GM18520 (cell line): ENCODE results near the gene ANKRD6.
"Not testable (repeated sequence)": the region's sequence is repeated elsewhere in the genome, so short reads cannot be mapped to it uniquely, and the experiment has no call there.

Source experiments
- ATAC-seq: cut with Tn5 transposase; IDR thresholded peaks from one replicate; pipeline ENCODE4 v1.9.1; 2021; ENCODE audit not compliant: unreplicated experiment

ANKRD6 gene

DNA sequence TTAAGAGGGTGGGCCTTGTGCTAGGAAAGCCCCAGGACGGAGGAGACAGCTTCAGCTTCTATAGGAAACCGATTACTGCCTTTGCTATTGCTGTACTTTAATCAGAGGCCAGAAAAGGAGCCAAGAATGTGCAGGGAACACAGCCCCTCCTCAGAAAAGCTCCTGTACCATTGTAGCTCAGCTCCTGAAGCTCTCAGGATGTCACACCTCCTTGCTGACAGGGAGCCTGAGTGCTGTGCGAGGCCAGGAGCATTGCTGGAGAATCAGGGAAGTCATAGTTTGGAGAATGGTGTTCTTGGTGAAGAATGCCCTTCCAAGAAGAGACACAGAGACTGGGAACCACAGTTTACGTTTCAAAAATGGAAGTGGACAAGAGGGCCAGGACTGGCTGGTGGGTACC lies 158.8 kb downstream of the ANKRD6 start:
- no peak for ATAC-seq

DNA sequence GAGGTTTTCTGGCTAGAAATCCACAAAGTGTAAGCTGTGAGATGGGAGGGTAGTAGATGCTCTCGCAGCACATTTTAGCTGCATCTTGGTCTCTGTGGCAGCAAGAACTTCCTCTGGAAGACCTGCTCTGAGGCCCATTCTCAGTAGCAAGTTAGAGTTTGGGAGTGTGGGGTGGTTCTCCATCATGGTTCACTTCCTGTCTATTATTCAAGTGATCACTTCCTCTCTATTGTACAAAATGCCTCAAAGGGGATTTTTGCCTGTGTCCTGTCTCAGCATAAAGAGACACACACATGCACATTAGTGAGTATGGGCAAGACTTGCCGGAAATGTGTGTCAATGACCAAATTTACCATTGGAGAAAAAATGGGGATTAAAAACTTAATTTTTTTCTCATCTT lies 163.1 kb downstream of the ANKRD6 start:
- ATAC-seq: peak; percentile 93

DNA sequence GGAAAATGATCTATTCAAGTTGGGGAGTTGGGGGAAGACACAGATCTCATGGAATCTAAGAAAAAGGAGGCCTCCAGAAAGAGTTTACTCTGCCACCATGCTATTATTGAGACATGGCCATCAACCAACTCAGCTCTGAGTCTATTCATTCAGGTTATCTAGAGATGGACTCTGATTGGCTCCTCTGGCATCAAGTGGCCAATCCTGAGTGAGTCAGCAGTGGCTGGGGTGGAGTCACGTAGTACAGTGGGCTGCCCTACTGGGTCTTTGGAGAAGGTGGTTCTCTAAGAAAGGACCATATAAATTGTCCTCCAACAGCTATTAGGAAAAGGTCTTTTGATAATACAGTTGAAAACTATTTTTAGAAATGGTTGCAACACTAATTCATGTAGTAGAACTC lies 163.5 kb downstream of the ANKRD6 start:
- no peak for ATAC-seq

DNA sequence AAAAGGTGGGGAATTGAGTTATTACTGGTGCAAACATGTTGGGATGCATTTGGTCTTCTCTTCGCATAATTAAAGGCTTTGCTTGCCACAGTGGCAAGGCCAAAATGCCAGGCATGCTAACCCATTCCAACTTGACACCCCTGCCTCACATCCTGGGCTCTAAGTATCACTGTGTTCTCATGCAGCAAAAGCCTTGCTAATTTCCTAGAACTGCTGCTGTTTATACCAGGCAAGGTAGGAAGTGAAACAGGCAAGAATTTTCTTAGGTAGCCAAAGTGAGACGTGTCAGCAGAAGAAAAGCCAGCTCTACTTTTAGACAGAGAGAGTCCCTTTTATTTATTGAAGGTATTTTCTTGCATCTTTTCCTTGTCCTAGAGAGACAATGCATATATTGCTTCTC lies 164.4 kb downstream of the ANKRD6 start:
- ATAC-seq: no peak

DNA sequence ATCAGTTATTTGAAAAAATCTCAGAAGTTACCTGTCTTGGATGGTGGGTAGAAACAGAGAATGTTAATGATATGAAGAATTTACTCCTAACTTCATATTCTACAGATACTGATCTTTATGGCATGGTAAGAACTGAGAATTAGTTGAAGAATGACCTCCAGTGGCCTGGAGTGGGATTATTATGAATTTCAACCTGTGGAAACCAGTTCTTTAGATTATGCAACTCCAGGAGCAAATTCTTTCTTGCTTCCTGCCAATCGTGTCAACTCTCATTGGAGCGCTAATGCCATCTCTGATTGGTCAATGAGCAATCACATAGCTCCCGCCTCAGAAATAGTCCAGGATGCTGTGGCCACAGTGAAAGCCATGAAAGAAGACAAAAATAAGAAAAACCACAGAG lies 165.0 kb downstream of the ANKRD6 start:
- no peak for ATAC-seq

DNA sequence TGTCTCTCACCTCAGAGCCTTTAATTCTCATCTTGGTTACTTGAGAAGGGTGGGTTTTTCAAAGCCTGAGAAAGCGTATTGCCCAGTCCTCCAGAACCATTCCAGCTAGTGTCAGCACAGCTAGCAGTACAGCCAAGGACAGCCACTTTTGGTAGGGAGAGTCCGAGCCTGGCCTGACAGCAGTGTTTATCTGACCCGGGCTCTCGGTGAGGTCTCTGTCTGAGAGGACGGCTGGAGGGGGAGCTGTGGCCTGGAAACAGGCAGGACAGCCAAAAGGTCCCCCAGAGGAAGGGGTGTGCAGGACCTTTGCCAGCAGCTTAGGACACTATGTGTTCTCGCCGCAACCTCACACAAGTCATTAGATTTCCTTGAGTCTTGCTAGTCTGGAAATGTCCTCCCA lies 166.8 kb downstream of the ANKRD6 start:
- ATAC-seq: no peak

DNA sequence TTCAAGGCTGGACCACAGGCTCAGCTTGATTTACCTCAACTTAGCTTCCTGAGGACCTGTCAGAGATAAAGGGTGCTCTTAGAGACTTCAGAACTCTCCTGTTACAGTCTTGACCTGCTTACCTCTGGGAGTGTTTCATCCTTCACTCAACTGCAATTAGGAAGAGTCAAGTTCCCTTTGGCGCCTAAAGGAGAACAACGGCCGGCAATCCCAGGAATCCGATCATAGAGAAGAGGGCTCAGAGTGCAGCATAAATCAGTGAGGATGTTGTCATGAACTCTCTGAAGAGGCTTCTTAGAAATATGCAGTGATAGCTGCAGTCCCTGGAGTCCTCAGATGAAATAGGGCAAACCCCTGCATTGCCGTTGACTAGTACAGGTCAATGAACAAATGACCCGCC lies 169.2 kb downstream of the ANKRD6 start:
- no peak for ATAC-seq

DNA sequence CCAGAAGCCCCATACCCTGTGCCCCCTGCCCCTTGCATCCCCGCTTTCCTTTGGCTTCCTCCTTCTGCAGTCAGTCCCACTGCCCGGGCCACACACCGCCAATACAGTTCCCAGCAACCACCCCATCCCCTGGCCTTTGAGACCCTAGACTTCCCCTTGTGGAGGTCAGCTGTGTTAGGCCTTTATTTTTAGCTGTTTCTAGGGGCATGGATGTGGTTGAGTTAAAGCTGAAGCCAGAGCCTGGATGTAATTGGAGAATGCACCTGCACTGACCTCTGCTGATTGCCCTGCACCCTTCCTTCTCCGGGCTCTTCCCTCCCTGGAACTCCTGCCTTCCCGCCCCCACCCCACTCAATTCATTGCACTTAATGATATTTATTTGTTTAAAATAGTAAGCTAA lies 171.7 kb downstream of the ANKRD6 start:
- ATAC-seq: no peak

DNA sequence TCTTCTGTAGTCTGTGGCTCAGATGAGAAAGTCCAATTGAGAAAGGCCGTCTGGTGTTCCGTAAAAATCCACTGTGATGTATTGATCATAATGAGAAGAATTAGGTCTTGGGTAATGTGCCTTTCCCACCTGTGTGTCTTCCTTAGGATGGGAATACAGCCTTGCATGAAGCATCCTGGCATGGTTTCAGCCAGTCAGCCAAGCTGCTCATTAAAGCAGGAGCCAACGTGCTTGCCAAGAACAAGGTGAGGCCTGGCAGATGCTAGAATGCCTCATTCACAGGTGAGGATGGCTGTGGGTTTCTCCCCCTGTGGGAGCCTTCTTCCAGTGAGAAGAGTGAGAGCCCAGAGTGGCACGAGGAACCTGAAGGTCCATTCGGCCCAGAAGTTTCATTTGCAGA lies 172.9 kb downstream of the ANKRD6 start:
- no peak for ATAC-seq

DNA sequence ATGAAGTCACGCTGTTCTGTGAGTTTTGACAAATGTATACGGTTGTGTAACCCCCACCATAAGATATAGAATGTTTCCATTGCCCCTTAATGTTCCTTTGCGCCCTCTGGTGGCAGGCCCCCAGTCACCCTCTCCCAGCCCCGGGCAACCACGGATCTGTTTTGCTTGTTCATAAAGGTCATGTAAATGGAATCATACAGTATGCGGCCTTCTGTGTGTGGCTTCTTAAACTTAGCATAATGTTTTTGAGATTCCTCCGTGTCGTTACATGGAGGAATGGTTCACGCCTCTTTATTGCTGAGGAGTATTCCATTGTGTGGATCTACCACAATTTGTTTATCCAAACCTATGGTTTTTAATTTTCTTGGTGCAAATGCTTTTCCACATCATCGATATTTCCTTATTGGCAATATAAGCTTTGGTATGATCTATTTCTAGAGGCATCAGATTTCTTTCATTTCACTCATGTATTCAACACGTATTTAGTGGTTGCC lies 177.2 kb downstream of the ANKRD6 start:
- no peak for ATAC-seq

DNA sequence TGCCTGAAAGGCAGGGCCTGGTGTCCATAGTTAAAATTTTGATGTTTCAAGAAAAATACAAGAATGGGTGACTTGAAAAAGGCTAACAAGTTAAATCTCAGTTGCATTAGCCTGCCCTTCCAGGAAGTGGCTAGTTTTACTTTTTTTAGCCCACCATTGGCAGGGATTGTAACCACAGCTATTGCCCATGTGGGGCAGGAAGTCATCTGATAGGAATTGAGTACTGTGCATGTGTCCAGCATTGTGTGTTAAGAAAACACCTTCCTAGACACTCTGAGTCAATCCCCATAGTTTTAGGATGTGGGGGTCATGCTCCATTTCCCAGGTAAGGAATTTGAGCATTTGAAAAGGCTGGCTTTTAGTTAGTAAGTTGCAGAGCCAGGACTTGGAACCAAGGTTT lies 178.7 kb downstream of the ANKRD6 start:
- ATAC-seq: no peak

DNA sequence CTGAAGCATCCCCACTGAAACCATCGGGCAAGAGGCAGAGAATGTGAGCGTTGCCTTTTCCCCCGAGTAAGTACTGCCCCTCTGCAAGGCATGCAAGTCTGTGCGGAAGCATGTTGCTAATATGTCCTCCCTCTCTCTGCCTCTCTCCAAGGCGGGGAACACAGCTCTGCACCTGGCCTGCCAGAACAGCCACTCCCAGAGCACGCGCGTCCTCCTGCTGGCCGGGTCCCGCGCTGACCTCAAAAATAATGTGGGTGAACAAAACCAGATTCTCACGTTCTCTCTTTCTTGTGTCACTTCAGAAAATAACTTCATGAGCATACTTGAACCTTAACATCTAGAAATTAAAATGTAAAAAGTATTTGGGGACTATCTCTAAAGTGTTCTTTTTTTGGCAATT lies 179.2 kb downstream of the ANKRD6 start:
- no peak for ATAC-seq

DNA sequence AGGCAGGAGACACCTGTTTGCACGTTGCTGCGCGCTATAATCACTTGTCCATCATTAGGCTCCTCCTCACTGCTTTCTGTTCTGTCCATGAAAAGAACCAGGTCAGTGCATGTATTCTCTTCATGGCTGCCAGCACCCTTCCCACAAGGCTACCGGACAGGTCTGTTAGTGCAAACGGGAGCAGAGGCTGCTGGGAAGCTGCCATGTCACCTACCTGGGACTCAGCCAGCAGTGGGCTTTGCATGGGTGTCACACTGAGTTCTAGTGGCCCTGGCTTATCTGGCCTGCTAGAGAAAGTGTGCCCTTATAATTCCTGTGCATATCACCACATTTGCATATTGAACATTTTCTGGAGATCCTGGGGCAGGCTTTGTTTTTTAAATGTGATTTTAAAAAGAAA lies 180.8 kb downstream of the ANKRD6 start:
- ATAC-seq: no peak

DNA sequence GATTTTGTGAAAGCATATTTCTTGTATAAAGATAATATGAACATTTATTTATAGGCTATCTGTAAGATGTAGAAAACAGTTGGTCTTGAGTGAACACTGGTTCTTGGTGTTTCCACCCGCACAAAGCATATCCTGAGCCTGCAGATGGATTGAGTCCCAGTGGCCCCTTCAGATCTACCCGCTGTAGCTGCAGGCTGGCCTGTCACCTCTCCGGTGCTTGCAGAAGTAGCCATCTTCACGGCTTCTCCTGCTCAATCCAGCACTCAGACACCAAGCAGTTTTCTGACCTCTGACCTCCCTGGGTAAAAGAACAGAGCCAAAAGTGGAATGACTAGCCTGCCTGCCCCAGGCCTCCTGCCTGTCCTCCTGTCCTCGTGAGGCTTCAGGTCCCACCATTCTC lies 182.9 kb downstream of the ANKRD6 start:
- ATAC-seq: no peak

DNA sequence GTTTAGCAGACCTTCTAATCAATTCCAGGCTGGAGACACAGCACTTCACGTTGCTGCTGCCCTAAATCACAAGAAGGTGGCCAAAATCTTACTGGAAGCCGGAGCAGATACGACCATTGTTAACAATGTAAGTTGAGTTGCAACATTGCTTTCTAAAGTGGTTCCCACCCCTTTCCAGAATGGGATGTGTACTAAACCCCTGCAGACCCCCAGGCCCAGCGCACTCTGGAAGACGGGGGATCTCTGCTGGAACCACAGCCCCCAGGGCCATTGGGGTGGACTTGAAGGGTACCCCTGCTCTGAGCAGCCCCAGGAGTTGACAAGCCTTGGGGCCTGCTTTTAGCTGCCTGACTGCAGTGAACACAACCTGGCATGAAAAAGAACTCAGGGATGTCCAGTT lies 183.6 kb downstream of the ANKRD6 start:
- ATAC-seq: no peak

DNA sequence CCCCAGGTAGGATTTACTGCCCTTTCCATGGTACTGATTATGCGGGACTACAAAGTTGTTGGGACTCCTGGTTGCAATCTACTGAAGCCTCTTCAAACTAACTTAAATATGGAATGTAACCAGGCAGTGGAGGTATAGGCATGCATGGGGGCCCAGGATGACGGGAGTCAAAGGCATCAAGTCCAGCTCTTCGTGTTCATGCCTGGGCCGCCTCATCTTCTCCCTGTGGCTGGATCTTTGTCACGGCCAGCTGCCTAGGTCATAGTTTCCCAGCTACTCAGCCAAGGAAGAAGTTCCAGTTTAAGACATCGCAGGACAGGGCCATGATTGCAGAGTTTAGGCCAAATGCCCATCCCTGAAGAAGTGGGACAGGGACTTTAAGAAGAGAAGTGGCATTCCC lies 185.1 kb downstream of the ANKRD6 start:
- ATAC-seq: no peak

DNA sequence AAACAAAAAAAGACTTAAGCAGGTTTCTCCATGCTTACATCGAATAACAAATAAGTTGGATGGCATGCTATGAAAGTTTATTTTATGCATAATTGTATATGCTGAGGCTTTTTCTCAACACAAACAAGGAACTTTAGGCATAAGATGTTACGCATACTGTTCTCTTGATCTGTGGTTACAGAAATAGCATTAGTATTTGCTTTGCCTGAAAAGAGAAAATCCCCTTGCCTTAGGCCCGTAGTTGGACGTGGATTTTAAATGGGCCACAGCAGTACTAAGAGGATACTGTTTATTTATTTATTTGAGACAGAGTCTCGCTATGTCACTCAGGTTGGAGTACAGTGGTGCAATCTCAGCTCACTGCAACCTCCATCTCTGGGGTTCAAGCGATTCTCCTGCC lies 186.6 kb downstream of the ANKRD6 start:
- ATAC-seq: no peak

DNA sequence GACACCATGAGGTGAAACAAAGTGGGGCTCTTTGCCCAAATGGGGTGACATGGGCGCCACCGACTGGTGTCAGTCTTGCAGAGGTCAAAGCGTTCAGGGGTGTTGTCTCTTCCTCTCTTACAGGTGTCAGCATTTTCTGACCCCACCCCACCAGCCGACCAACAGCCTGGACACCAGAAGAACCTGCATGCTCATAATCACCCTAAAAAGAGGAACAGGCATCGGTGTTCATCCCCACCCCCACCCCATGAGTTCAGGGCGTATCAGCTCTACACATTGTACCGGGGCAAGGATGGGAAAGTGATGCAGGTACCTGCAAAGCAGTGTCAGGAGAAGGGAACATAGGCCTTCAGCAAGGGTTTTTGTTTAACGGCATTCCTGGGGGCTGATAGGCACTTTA lies 190.8 kb downstream of the ANKRD6 start:
- no peak for ATAC-seq

DNA sequence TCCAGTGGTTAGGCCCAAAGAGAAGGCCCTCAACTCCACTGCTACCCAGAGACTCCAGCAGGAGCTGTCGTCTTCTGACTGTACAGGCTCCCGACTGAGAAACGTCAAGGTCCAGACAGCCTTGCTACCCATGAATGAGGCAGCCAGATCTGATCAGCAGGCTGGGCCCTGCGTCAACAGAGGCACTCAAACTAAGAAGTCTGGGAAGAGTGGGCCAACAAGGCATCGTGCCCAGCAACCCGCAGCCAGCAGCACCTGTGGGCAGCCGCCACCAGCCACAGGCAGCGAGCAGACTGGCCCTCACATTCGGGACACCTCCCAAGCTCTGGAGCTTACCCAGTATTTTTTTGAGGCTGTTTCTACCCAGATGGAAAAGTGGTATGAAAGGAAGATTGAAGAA lies 197.5 kb downstream of the ANKRD6 start:
- no peak for ATAC-seq

DNA sequence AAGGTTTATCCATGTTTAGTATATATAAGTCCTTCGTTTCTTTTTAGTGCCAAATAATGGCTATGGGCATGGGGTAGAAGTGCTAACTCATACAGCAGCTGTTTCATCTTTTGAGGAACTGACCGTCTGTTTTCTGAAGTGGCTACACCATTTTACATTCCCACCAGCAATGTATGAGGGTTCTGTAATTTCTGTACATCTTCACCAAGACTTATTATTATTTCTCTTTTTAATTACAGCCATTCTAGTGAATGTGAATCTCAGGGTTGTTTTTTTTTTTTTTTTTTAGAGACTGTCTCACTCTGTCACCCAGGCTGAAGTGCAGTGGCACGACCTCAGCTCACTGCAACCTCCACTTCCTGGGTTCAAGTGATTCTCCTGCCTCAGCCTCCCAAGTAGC lies 203.5 kb downstream of the ANKRD6 start:
- not testable (repeated sequence) for ATAC-seq

DNA sequence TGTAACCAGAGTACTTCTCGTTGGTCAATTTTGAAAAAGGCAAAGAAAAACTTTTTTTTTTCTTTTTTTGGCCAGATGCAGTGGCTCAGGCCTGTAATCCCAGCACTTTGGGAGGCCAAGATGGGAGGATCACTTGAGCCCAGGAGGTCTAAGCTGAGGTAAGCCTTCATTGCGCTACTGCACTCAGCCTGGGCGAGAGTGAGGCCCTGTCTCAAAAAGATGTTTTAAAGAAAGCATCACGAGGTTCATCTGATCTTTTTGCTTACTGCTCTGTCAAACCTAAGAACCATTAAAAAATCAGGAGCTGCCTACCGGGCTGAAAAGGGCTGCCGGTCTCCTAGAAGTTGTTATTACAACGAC lies 205.0 kb downstream of the ANKRD6 start:
- peak; percentile 1 for ATAC-seq

DNA sequence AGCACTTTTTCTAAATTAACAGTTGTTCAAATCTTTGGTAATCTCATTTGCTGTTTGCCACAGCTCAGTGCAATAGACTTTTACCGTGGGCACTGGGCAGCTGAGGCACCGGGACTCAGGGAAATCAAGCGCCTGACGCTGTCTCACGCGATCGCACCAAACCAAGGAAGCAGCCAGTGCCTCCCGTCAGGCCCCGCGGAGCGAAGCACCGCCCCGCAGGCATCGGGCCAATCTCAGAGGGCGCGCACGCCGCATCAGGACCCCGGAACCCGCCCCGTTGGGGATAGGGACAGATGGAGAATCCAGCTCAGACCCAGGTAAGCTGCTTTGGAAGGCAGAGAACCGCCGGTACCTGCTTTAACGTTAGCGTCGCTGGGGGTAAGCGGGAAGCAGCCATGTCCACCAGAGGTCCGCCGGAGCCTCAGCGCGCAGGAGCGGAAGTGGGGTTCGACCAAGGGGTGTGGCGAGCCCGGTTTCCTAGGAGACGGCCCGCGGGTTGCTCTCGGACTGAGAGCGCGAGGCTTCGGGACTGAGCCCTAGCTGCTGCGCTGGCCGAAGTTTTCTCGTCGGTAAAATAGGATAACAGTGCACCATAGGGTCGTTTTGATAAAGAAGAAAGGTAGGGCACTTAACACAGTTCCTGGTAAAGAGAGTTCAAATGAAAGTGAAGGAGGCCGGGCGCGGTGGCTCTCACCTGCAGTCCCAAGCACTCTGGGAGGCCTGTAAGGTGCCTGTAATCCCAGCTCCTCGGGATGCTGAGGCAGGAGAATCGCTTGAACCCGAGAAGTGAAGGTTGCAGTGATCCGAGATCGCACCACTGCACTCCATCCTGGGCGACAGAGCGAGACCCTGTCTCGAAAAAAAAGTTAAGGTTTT lies 205.6 kb downstream of the ANKRD6 start, which contains the start of gene LYRM2:
LYRM2 (minus strand) TSS at position 428 of the 876 bp plus-strand sequence; CDS start at position 397, 31 bp downstream.
- ATAC-seq: peak; percentile 92

DNA sequence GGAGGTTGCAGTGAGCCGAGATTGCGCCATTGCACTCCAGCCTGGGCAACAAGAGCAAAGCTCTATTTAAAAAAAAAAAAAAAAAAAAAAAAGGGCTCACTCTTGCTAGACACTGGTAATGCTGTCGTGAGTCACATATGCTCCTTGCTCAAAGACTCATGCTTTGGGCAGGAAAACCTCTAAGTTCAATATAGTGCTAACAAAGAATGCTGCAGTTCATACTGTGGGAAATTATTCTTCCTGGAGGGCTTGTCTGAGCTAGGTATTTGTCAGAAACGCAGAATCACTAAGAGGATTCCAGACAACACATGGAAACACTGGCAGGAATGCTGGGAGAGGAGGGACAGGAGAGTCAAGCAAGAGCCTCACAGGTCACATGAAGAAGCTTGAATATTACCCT lies 207.9 kb downstream of the ANKRD6 start:
- no peak for ATAC-seq
